Measurements from ENCODE around the gene SLC9A1. TPM values are rescaled to one million over a fixed set of nuclear protein-coding genes. Genes with fewer than 3 reads are reported as not detected.

The SLC9A1 gene
- total RNA-seq, 1 experiment from 2014 or later: 2.4 TPM

DNA sequence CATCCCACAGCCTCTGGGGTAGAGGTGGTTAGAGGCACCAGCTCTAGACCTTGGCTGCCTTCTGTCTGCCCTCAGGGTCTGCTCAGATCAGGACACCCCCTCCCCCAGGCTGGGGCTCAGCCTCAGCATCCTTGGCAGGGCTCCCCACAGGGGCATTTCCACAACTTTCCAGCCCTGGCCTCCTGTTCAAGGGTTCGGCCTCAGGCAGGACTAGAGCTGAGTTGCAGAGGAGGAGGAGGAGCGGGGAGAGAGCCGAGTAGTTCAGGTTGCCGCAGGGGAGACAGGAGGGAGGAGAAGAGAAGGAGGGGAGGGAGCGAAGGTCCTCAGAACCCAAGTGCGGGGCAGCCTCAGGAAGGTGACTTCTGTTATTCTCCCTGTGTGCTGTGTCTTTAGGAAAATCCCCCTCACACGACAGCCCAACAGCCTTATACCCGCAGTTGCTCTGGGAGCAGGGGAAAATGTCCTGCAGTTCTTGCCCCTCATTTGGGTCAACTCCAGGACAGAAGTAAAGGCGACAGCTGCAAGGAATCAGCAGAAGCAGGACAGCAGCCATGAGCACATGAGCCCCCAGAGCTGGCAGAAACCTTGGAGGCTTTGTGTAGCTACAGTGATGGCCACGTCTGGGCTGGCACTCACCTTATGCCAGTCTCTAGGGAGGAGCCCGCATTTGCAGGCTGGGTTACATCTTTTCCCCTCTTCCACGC is 95.8 kb downstream of the SLC9A1 start:
- in situ Hi-C loops (cut with HindIII; ENCODE audit: low pct_unique_long_range_greater_than_20kb, low sequenced_read_pairs): no loop called here
- no peak for DNase-seq (ENCODE audit: low read depth, low spot score)

DNA sequence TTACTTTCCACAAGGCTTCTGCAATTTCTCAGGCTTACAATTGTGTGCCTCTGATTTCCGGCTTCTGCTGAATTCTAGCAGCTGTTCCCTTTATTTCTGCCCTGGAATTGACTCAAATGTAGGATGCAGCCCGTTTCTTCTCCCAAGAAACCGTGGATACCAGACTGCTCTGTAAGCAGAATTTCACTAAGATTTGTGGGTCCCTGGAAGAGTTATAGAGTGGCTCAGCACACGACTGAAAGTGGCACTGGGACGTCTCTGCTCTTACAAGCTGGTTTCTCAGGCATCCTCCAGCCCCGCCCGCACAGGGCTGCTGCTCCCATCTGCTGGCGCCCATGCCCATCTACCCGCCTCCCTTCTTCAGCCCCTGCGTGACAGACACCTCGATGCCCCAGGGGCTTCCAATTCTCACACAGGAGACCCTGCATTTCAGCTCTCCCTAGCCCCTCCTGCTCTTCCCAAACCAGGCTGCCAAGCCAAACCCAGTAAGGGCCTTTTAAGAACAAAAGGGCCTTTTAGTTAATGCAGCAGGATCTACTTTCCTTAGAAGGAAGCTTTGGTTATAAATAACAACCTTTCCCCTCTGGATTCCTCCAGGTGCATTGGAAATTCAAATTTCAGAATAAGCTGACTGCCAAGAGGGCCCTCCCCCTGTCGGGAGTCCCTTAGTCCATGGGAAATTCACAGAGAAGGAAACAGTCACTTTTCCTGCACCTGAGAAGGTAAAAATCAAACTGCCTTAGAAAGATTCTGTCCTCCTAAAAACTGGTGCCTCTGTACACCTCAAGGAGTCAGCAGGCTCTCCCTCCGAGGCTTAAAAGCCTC is 96.9 kb downstream of the SLC9A1 start:
- in situ Hi-C loops (cut with HindIII; ENCODE audit: low pct_unique_long_range_greater_than_20kb, low sequenced_read_pairs): no loop called here
- DNase-seq (ENCODE audit: low read depth, low spot score): peak; percentile 23

DNA sequence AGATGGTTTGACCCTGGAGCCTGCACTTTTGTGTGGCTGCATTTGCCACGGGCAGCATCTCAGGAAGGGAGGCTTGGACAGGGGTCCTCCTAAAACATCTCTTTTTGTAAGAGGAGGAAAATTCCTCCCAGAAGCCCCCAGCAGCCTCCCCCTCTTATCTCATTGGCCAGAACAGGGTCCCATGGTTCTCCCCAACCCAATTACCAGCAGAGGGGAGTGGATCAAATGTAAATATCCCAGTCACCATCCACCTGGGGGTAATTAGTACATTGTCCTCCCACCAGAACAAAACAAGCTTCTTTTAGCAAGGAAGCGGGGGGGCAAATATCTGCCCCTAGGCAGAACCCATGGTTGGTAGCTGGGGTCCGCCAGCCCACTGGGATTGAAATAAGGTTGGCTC is 97.5 kb downstream of the SLC9A1 start:
- in situ Hi-C loops (cut with HindIII; ENCODE audit: low pct_unique_long_range_greater_than_20kb, low sequenced_read_pairs): no loop called here
- DNase-seq (ENCODE audit: low read depth, low spot score): no peak

DNA sequence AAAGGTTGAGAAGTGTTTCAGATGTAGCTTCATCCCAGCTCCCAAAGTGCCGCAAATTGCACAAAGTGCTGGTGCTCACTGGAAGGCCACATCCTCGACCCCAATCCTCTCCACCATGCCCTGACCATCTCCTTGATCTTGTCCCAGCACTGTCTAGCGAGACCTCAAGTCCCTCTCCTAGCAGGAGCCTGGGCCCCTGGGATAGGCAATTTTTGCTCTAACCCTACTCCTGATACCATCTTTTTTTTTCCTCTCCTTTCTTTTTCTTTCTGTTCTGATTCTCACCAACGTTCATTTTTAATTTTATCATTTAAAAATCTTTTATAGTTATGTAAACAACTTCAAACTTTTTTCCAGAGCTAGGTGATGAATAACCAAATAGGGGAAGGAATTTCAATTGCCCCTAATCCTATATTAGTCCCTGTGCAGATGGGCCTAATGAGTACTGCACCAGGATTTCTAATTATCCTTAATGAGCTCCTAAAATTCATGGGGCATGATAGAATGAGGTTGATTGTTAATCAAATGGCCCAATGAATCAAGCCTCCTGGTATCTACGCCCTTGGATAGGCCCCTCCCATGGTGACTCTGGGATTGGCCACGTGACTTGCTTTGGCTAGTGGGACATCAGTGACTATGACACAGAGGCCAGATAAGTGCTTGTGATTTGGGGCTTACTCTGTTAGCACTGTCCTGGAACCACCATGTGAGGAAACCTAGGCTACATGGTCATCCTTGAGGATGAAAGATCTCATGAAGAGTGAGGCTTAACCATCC is 100.8 kb downstream of the SLC9A1 start:
- in situ Hi-C loops (cut with HindIII; ENCODE audit: low pct_unique_long_range_greater_than_20kb, low sequenced_read_pairs): no loop called here
- no peak for DNase-seq (ENCODE audit: low read depth, low spot score)

DNA sequence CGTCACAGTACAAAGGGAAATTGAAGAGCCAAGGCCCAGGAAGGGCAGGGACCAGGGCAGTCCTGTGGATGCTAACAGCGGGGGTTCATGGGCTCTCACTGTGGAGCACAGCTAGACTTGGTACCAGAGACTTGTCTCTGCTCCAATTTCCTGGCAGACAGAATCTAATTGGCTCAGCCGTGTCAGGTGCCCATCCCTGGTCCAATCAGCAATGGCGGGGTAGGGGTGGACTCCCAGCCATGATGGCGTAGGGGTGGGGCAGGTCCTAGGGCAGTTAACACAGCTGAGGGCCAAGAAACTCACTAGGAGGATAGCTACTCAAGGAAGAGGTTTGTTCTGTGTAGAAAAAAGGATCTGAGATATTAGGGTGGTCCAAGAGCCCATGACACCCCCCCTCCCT is 102.4 kb downstream of the SLC9A1 start:
- in situ Hi-C loops (cut with HindIII; ENCODE audit: low pct_unique_long_range_greater_than_20kb, low sequenced_read_pairs): no loop called here
- no peak for DNase-seq (ENCODE audit: low read depth, low spot score)

DNA sequence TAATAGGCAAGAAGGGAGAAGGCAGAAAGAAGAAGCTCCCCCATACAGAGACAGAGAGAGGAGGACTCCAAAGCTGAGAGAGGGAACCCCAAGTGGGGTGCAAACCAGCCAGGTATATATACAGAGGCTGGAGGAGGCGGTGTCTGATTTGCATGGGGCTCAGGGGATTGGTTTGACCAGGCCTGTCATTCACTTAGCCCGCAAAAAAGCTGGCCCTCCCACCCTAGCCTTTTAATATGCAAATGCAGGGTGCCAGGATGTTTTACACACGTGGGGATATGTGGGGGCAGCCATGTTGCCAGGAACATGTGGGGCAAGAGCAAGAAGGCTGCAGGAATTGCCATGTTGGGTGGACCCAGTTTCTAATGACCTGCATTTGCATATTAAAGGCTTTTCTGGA is 105.3 kb downstream of the SLC9A1 start:
- DNase-seq (ENCODE audit: low read depth, low spot score): peak; percentile 46
- in situ Hi-C loops (cut with HindIII; ENCODE audit: low pct_unique_long_range_greater_than_20kb, low sequenced_read_pairs): no loop called here

DNA sequence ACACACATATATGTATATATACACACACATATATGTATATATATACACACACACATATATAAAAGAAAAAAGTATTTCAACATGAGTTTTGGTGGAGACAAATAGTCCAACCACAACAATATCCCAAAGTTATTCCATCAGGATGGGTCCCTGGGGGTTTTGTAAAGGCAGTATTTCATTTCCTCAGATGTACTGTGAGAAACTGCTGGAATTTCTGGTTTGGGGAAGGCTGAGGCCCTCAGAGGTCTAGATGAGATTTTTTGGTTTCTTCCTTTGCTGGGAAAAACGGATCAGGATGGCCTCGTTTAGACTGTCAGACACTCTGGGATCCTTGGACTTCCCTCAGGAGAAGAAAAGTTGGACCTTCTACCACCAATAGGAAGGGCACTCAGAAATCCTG is 105.8 kb downstream of the SLC9A1 start:
- in situ Hi-C loops (cut with HindIII; ENCODE audit: low pct_unique_long_range_greater_than_20kb, low sequenced_read_pairs): no loop called here

More for the DNA sequence above, 105.8 kb downstream of the SLC9A1 start:
- no peak for DNase-seq (ENCODE audit: low read depth, low spot score)

Other genes starting within 250 kb of the SLC9A1 start
- gene NR0B2, start 241.2 kb downstream of the SLC9A1 start, total RNA-seq (2014; rRNA removed; shearing (Covaris generic)): not detected in 2 replicates
- gene NUDC, start 233.4 kb downstream of the SLC9A1 start, total RNA-seq (2014; rRNA removed; shearing (Covaris generic)): 53.5 and 60.8 TPM in 2 replicates
- gene KDF1, start 194.7 kb downstream of the SLC9A1 start, total RNA-seq (2014; rRNA removed; shearing (Covaris generic)): not detected in 2 replicates
- gene TRNP1, start 161.4 kb downstream of the SLC9A1 start, total RNA-seq (2014; rRNA removed; shearing (Covaris generic)): 29.1 and 29.5 TPM in 2 replicates
- 0.05 TPM in 1 of 2 replicates, not detected in the other for gene TENT5B, start 142.3 kb downstream of the SLC9A1 start, total RNA-seq (2014; rRNA removed; shearing (Covaris generic))
- gene WDTC1, start 79.5 kb upstream of the SLC9A1 start, total RNA-seq (2014; rRNA removed; shearing (Covaris generic)): 9.0 and 10.2 TPM in 2 replicates
- gene TMEM222, start 167.0 kb upstream of the SLC9A1 start, total RNA-seq (2014; rRNA removed; shearing (Covaris generic)): 38.0 and 38.1 TPM in 2 replicates
- gene SYTL1, start 186.9 kb upstream of the SLC9A1 start, total RNA-seq (2014; rRNA removed; shearing (Covaris generic)): not detected in 2 replicates
- 5.5 and 6.4 TPM in 2 replicates for gene MAP3K6, start 211.8 kb upstream of the SLC9A1 start, total RNA-seq (2014; rRNA removed; shearing (Covaris generic))
- not detected in 2 replicates for gene FCN3, start 219.7 kb upstream of the SLC9A1 start, total RNA-seq (2014; rRNA removed; shearing (Covaris generic))
- not detected in 2 replicates for gene CD164L2, start 228.2 kb upstream of the SLC9A1 start, total RNA-seq (2014; rRNA removed; shearing (Covaris generic))
- gene GPR3, start 237.5 kb upstream of the SLC9A1 start, total RNA-seq (2014; rRNA removed; shearing (Covaris generic)): 1.7 and 2.1 TPM in 2 replicates